Kidney epithelial cell (primary cell): ENCODE data around the gene CTCFL. TPM values are rescaled to one million over a fixed set of nuclear protein-coding genes. Genes with fewer than 3 reads are reported as not detected.

ENCODE experiments used
- DNase-seq: peaks from one replicate; pipeline ENCODE4 v3.0.0-alpha.2; 2010; ENCODE audit warnings: low read depth
- H3K27me3 ChIP-seq: 2 replicates; pipeline ENCODE4 v1.6.0; 2011; ENCODE audit warnings: low read length; ENCODE audit not compliant: control insufficient read depth, insufficient read depth
- H3K36me3 ChIP-seq: 2 replicates; pipeline ENCODE4 v1.5.1; 2011; ENCODE audit warnings: low read length; ENCODE audit not compliant: control insufficient read depth, insufficient read depth
- H3K4me3 ChIP-seq: 2 replicates; pipeline ENCODE4 v1.5.1; 2011; ENCODE audit warnings: low read depth, mild to moderate bottlenecking, control low read depth, low read length
- total RNA-seq: library from RNA; depleted of rRNA; stranded (reverse); fragments of >200 nt; gene quantifications from 2 replicates; pipeline ENCODE4 v1.2.3, GENCODE V29; 2015
- TF ChIP-seq, protein P1 (sequence below): IDR thresholded peaks from 2 replicates; pipeline ENCODE4 v1.5.1; 2011; ENCODE audit warnings: mild to moderate bottlenecking, moderate library complexity, low read length, control low read depth, inconsistent platforms; ENCODE audit not compliant: insufficient read depth, poor library complexity, severe bottlenecking

The CTCFL gene
- total RNA-seq, 1 donor from 2014 or later, result 0.17 TPM

GRCh38 chr20:57503035-57503658 lies 21.8 kb downstream of the CTCFL start:
- no peak for DNase-seq
- Histone ChIP-seq H3K27me3 (peaks cover 21% of the 10 kb centered on the region), H3K36me3 (no peaks in the 10 kb centered on the region), H3K4me3 (no peak overlapping the region)
- TF ChIP-seq, protein P1, sequence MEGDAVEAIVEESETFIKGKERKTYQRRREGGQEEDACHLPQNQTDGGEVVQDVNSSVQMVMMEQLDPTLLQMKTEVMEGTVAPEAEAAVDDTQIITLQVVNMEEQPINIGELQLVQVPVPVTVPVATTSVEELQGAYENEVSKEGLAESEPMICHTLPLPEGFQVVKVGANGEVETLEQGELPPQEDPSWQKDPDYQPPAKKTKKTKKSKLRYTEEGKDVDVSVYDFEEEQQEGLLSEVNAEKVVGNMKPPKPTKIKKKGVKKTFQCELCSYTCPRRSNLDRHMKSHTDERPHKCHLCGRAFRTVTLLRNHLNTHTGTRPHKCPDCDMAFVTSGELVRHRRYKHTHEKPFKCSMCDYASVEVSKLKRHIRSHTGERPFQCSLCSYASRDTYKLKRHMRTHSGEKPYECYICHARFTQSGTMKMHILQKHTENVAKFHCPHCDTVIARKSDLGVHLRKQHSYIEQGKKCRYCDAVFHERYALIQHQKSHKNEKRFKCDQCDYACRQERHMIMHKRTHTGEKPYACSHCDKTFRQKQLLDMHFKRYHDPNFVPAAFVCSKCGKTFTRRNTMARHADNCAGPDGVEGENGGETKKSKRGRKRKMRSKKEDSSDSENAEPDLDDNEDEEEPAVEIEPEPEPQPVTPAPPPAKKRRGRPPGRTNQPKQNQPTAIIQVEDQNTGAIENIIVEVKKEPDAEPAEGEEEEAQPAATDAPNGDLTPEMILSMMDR, result no peak

DNA sequence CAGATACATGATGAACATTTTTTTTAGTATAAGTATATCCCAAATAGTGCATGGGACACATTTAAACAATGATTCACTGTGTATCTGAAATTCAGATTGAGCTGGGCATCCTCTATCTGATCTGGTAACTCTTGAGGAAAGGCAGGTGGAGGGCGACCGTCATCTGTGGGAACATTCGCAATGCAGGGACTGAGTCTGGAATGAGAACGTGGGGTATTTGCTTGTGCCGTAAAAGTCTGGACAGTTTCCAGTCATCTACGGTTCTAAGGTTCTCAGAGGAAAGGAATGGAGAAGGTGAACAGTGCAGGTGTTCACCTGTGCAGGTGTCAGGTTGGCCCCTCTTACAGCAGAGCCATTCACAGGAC lies 22.6 kb downstream of the CTCFL start:
- Histone ChIP-seq H3K27me3 (peaks cover 18% of the 10 kb centered on the region), H3K4me3 (no peak overlapping the region), H3K36me3 (no peaks in the 10 kb centered on the region)
- DNase-seq, result no peak
- TF ChIP-seq, protein P1, result no peak

DNA sequence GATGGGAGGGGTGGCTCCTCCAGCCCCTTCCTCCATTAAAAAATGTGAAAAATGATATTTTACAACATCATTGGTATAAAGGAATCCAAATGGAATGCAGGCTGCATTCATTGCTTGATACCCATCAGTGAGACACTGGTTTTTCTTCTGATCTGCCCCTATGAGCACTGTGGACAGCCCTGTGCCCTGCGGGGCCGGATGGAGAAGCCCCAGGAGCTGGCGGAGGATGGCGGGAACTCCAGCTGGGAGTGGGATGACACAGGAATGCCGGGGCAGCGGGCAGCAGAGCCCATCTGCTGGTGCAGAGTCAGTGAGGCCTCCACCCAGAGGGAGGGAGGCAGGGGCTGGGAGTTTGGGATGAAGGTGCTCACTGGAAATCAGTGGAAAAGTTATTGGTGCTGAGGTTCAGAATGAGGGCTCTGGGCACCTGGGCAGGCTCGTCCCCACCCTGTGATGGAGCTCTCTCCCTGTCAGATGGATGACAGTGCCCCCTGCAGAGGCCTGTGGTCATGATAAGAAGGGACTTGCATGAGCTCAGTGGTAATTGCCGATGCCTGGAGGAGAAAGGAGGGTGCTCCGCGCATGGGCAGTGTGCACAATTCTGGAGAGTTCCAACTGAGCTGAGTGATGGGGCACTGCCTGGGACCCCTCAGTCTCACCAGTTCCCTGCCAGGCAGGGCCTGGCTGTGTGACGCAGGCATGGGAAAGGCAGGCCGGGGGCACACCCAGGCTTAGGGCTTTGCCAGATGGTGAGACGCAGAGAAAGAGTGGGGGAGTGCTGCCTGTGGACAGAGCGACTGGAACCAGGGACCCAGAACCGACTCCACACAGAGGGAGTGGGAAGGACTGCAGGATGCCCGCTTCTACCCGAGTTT lies 23.2 kb downstream of the CTCFL start:
- no peaks in the 10 kb centered on the region for H3K36me3 ChIP-seq
- H3K4me3 ChIP-seq, result no peak overlapping the region
- TF ChIP-seq, protein P1, result no peak
- no peak for DNase-seq
- H3K27me3 ChIP-seq, result peaks cover 17% of the 10 kb centered on the region

DNA sequence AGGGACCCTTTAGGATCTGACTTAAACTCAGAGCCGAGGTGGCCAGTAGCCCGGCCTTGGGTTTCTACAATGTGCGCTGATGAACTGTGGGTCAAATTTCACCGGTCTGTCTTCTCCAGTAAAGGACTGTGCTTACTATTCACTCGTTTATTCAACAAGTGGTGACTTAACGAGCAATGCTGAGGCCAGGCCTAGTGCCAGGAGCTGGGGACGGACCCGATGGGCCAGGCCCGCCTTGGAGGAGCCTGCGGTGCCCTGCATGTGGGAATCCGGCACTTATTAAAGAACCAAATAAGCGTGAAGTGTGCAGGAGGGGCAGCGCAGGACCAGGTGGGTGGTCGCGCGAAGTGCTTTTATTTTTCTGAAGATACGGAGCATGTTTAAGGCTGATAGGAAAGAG lies 24.0 kb downstream of the CTCFL start:
- TF ChIP-seq, protein P1, result no peak
- no peak overlapping the region for H3K4me3 ChIP-seq
- peaks cover 17% of the 10 kb centered on the region for H3K27me3 ChIP-seq
- no peak for DNase-seq
- H3K36me3 ChIP-seq, result no peaks in the 10 kb centered on the region

- H3K4me3 ChIP-seq, result no peak overlapping the region
- no peaks in the 10 kb centered on the region for H3K36me3 ChIP-seq
- peaks cover 17% of the 10 kb centered on the region for H3K27me3 ChIP-seq
- no peak for DNase-seq
- TF ChIP-seq, protein P1, result no peak
Observed at GRCh38 chr20:57500235-57500634, 24.7 kb downstream of the CTCFL start.

GRCh38 chr20:57499676-57500075 lies 25.3 kb downstream of the CTCFL start:
- TF ChIP-seq, protein P1, result no peak
- H3K36me3 ChIP-seq, result no peaks in the 10 kb centered on the region

More at GRCh38 chr20:57499676-57500075, 25.3 kb downstream of the CTCFL start:
- DNase-seq, result no peak
- Histone ChIP-seq H3K27me3 (peaks cover 17% of the 10 kb centered on the region), H3K4me3 (no peak overlapping the region)
